ENCODE measurements around the gene PIGW. TPM values are rescaled to one million over a fixed set of nuclear protein-coding genes. Genes with fewer than 3 reads are reported as not detected.
A peak's percentile ranks its signal among the peaks of the same experiment; 100 is the strongest.

Gene PIGW, protein sequence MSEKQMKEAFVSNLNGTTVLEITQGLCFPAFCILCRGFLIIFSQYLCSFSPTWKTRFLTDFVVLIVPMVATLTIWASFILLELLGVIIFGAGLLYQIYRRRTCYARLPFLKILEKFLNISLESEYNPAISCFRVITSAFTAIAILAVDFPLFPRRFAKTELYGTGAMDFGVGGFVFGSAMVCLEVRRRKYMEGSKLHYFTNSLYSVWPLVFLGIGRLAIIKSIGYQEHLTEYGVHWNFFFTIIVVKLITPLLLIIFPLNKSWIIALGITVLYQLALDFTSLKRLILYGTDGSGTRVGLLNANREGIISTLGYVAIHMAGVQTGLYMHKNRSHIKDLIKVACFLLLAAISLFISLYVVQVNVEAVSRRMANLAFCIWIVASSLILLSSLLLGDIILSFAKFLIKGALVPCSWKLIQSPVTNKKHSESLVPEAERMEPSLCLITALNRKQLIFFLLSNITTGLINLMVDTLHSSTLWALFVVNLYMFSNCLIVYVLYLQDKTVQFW
- 1 to 10 TPM; 2.8 to 3.9 TPM for total RNA-seq

DNA sequence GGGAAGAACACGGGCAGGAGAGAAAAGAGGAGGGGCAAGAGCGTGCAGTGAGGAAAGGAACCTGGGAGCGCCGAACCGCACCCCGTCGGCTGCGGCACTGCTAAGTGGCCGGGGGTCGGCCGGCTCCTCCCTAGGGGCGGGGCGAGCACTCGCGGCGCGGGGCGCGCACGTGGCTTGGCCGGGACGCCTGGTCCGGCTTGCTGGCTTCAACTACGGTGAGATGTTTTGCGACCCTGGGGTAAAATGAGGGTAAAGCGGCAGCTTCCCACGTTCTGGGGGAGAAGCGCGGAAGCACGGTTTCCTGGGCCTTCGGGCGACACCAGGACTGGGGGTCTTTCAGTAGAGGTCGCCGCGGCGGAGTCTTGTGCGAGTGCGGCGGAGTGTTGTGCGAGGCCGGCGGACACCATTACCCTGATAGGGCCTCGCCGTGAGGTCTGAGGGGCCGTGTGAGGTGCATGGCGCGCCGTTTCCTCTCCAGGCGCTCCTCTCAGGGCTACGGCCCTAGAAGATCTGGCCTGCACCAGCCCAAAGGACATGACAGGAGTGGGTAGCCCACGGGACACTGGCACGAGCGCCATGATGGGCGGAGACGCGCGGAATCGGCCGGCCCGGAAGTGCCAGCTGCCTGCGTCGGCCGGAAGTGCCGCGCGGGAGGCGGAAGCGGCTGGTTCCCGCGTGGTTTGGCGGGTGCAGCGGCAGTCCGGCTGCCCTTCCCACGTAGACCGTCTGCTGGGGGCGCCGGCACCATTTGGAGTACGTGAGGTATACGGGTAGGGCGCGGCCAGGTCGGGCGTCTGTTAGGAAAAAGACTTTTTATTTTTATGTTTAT is at the start of gene PIGW, which contains the start of gene MYO19:
PIGW (plus strand) TSS at position 148 of the 829 bp plus-strand sequence. CDS start 2,115 bp downstream, outside the sequence.
MYO19 (minus strand) TSS at position 29 of the 829 bp plus-strand sequence. CDS start 2,330 bp downstream, outside the sequence.
- peaks cover 24% of the 10 kb centered on the region for H3K36me3 ChIP-seq
- peak within 1 kb of the TSS; percentile 91 to 97 for H3K27ac ChIP-seq
- TF ChIP-seq, protein P1, sequence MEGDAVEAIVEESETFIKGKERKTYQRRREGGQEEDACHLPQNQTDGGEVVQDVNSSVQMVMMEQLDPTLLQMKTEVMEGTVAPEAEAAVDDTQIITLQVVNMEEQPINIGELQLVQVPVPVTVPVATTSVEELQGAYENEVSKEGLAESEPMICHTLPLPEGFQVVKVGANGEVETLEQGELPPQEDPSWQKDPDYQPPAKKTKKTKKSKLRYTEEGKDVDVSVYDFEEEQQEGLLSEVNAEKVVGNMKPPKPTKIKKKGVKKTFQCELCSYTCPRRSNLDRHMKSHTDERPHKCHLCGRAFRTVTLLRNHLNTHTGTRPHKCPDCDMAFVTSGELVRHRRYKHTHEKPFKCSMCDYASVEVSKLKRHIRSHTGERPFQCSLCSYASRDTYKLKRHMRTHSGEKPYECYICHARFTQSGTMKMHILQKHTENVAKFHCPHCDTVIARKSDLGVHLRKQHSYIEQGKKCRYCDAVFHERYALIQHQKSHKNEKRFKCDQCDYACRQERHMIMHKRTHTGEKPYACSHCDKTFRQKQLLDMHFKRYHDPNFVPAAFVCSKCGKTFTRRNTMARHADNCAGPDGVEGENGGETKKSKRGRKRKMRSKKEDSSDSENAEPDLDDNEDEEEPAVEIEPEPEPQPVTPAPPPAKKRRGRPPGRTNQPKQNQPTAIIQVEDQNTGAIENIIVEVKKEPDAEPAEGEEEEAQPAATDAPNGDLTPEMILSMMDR (IDR thresholded peaks at IDR 0.05), result peak in 1 of 2 donors; percentile 43
- H3K4me1 ChIP-seq, result peaks cover 0 to 18% of the 10 kb centered on the region in 2 donors
- DNase-seq (ENCODE audit: low spot score), result peak; percentile 85
- no peaks in the 10 kb centered on the region for H3K27me3 ChIP-seq
- H3K9me3 ChIP-seq, result no peaks in the 10 kb centered on the region
- H3K4me3 ChIP-seq, result peak within 1 kb of the TSS; percentile 66 to 75

DNA sequence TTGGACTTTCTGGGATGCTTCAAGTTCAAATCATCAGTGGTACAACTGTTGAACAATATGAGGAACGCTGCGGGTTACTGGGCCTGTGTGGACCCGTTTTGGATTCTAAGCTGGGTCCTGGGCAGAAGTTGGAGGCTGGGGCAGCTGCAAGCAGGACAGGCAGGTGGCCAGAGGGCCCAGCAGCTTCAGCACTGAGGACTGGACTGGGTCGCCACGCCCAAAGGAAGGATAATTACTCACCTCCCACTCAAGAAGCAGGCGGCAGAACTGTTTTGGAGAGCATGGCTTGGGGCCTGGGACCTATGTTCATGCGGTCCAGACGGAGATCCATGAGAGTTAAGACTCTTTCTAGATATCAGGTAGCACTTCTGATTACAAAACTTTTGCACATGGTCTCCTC is 49.8 kb upstream of the PIGW start:
- H3K4me3 ChIP-seq, result no peak overlapping the region
- peaks cover 0 to 33% of the 10 kb centered on the region in 2 donors for H3K4me1 ChIP-seq
- H3K27ac ChIP-seq, result no peak overlapping the region
- H3K9me3 ChIP-seq, result no peaks in the 10 kb centered on the region
- DNase-seq (ENCODE audit: low spot score), result no peak
- TF ChIP-seq, protein P1 (IDR thresholded peaks at IDR 0.05), result no peak
- no peaks in the 10 kb centered on the region for H3K36me3 ChIP-seq
- no peaks in the 10 kb centered on the region for H3K27me3 ChIP-seq

DNA sequence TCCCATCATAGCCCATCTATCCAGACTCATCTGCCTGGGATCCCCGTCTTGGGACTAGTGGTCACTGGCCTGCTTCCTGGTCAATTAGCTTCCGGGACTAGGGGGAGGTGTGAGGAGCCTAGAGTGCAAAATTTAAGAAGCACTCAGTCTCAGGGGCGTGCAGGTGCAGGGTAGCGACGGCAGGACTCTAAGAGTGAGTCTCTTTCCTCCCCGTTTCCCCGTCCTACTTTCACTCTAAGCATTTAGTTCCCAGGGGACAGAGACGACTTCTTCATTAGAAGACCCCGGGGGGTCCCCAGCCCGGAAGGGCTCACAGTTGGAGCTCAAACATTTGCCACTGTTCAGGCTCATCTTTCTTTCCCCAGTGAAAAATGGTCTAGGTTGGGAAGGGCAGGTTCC is 49.0 kb upstream of the PIGW start:
- TF ChIP-seq, protein P1 (IDR thresholded peaks at IDR 0.05), result no peak
- H3K36me3 ChIP-seq, result no peaks in the 10 kb centered on the region
- H3K4me1 ChIP-seq, result peaks cover 0 to 33% of the 10 kb centered on the region in 2 donors
- peak overlapping the region; percentile 81 to 88 for H3K27ac ChIP-seq
- peak overlapping the region; percentile 91 to 95 for H3K4me3 ChIP-seq
- DNase-seq (ENCODE audit: low spot score), result no peak
- H3K27me3 ChIP-seq, result no peaks in the 10 kb centered on the region
- H3K9me3 ChIP-seq, result no peaks in the 10 kb centered on the region

DNA sequence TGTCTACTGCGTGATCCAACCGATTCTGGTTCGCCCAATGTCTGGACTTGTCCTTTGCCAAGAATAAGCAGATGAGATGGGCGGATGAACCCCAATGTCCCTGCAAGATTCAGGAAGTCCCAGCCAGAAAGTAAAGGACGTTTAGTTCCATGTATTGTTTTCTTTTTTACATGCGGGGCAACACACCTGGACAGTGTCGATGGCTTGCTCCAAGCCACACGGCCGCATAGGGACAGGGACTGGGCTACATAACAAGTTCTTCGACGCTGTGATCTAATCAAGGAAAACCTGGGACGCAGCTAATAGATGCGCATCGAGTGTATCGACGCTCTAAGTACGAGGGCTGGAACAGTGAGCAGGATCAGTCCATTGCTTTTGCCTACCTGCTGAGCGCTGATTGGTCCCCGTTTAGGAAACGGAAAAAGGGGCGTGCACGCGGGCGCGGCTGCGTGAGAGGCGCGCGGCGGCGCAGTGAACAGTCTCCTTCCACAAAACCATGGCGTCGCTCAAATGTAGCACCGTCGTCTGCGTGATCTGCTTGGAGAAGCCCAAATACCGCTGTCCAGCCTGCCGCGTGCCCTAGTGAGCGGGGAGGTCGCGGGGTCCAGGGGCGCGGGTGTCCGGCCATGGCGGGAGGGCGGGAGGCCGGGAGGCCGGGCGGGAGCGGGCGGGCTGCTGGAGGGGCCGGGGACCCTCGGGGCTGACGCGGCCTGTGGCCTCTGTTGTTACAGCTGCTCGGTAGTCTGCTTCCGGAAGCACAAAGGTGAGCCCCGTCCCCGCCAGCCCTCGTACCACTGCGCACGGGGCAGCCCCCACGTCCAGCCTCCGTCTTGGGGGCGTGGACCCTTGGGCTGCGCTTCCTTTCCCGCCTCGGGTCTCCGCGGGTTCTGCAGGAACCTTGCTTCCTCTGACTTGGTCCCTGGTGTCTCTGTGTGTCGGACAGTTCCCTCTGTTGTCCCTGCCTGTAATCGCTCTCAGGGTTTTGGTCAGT is 48.3 kb upstream of the PIGW start, which contains the start of gene ZNHIT3:
ZNHIT3 (plus strand) TSS at position 478 of the 991 bp plus-strand sequence; CDS start at position 497, 19 bp downstream.
- no peaks in the 10 kb centered on the region for H3K9me3 ChIP-seq
- H3K4me3 ChIP-seq, result peak within 1 kb of the TSS; percentile 91 to 95
- peaks cover 0 to 33% of the 10 kb centered on the region in 2 donors for H3K4me1 ChIP-seq
- H3K27ac ChIP-seq, result peak within 1 kb of the TSS; percentile 81 to 88
- TF ChIP-seq, protein P1 (IDR thresholded peaks at IDR 0.05), result no peak
- no peaks in the 10 kb centered on the region for H3K27me3 ChIP-seq
- no peaks in the 10 kb centered on the region for H3K36me3 ChIP-seq
- peak; percentile 93 for DNase-seq (ENCODE audit: low spot score)

DNA sequence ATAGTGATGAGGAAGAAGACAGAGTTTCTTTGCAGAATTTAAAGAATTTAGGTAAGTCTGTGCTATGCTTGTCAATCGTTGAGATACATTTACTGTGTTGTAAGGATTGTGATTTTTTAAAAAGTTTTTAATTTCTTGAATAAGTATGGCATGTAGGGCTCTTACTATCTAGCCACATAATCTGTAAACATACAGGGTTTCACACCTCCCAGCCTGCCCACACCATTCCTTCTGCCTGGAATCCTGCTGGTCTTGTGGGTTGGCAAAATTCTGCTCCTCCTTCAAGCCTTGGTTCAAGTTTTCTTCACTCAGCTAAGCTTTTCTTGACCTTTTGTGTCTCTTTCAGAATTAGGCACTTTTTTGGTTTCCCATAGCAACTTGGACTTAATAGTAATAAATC is 40.8 kb upstream of the PIGW start:
- Histone ChIP-seq H3K9me3 (no peaks in the 10 kb centered on the region), H3K4me3 (no peak overlapping the region), H3K36me3 (peaks cover 64% of the 10 kb centered on the region), H3K4me1 (no peaks in the 10 kb centered on the region), H3K27ac (no peak overlapping the region), H3K27me3 (no peaks in the 10 kb centered on the region)
- no peak for DNase-seq (ENCODE audit: low spot score)
- TF ChIP-seq, protein P1 (IDR thresholded peaks at IDR 0.05), result no peak
